Natural killer cell treated with Interleukin-12 subunit alpha and Interleukin-12 subunit beta and Interleukin-15 and Interleukin-18, amount 100 ng/mL, for 72 hours (primary cell): Measurements from ENCODE around the gene ZMYM2. TPM values are rescaled to one million over a fixed set of nuclear protein-coding genes. Genes with fewer than 3 reads are reported as not detected.
"Not testable (repeated sequence)": the region's sequence is repeated elsewhere in the genome, so short reads cannot be mapped to it uniquely, and the experiment has no call there.

Experiments
- ATAC-seq, 2 donors: fragments of 150-1000 bp; cut with Tn5 transposase in 1 of 2; sonication (Bioruptor Pico), chemical (Tn5 transposase) in 1 of 2; 2 replicates each; pipeline ENCODE4 v1.10.0; 2021
- DNase-seq: peaks from one replicate; pipeline ENCODE4 v3.0.0; 2022; ENCODE audit warnings: low spot score
- H3K27ac Mint-ChIP-seq, 2 donors: 1 replicate in 1 of 2; 2 replicates in 1 of 2; pipeline ENCODE4 v1.8.0; 2022; ENCODE audit warnings: mixed read lengths in 2 of 2, mild to moderate bottlenecking in 1 of 2, moderate library complexity in 1 of 2
- H3K27me3 Mint-ChIP-seq, 2 donors: 1 replicate in 1 of 2; 2 replicates in 1 of 2; pipeline ENCODE4 v1.8.0; 2022; ENCODE audit warnings: mixed read lengths in 2 of 2
- H3K36me3 Mint-ChIP-seq: one replicate; pipeline ENCODE4 v1.8.0; 2022; ENCODE audit warnings: mixed read lengths
- H3K4me1 Mint-ChIP-seq, 2 donors: 1 replicate in 1 of 2; 2 replicates in 1 of 2; pipeline ENCODE4 v1.8.0; 2022; ENCODE audit warnings: low read depth in 2 of 2, mixed read lengths in 2 of 2, mild to moderate bottlenecking in 1 of 2
- H3K4me3 Mint-ChIP-seq: one replicate; pipeline ENCODE4 v1.8.0; 2022; ENCODE audit warnings: mixed read lengths
- H3K9me3 Mint-ChIP-seq: 2 replicates; pipeline ENCODE4 v1.8.0; 2022; ENCODE audit warnings: mixed read lengths
- total RNA-seq, 2 donors: library from RNA; stranded (reverse); gene quantifications; one replicate each; pipeline ENCODE4 v1.2.3, GENCODE V29; 2022

The ZMYM2 gene
- total RNA-seq, 2 donors from 2014 or later, result 37.7 to 56.7 TPM

DNA sequence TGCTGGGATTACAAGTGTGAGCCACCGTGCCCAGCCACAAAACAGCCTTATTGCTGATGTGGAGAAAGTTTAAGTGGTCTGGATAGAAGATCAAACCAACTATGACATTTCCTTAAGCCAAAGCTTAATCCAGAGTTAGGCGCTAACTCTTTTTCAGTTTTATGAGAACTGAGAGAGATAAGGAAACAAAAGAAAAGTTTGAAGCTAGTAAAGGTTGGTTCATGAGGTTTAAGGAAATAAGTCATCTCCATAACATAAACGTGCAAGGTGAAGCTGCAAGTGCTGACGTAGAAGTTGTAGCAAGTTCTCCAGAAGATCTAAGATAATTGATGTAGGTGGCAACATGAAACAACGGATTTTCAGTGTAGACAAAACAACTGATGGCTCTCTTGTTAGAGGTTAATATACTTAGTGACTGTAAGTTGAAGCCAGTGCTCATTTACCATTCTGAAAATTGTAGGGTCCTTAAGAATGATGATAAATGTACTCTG, 41.6 kb downstream of the ZMYM2 start:
- DNase-seq (no peak), ATAC-seq (no peak)
- no peak overlapping the region for H3K4me3 Mint-ChIP-seq
- peaks cover 23 to 32% of the 10 kb centered on the region in 2 donors for H3K4me1 Mint-ChIP-seq
- no peaks in the 10 kb centered on the region for H3K9me3 Mint-ChIP-seq
- no peak overlapping the region for H3K27ac Mint-ChIP-seq
- H3K27me3 Mint-ChIP-seq, result no peaks in the 10 kb centered on the region
- peaks cover 15% of the 10 kb centered on the region for H3K36me3 Mint-ChIP-seq

DNA sequence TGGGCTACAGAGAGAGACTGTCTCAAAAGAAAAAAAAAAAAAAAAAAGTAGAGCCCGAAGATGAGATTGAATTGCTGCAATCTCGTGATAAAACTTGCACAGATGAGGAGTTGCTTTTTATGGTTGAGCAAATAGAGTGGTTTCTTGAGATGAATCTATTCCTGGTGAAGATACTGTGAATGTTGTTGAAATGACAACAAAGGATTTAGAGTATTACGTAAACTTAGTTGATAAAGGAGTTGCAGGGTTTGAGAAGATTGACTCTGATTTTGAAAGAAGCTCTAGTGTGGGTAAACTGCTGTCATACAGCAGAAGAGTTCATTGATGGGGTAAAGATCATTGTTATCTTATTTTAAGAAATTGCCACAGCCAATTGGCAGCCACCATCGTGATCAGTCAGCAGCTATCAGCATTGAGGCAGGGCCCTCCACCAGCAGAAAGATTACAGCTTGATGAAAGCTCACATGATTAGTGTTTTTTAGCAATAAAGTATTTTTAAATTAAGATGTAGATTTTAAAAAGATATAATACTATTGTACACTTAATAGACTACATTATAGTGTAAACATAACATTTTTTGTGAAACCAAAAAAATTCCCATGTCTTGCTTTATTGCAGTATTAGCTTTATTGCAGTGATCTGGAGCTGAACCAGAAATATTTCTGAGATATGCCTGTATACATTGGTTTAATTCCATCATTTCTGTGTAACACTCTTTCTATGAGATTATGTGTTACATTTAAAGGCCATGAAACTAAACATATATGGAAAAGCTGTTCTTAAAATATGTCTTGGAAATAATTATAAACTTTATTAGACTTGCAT, 43.1 kb downstream of the ZMYM2 start:
- Mint-ChIP-seq H3K4me1 (peaks cover 20 to 27% of the 10 kb centered on the region in 2 donors), H3K27ac (no peak overlapping the region), H3K36me3 (peaks cover 13% of the 10 kb centered on the region), H3K9me3 (no peaks in the 10 kb centered on the region), H3K27me3 (no peaks in the 10 kb centered on the region), H3K4me3 (no peak overlapping the region)
- DNase-seq, result no peak
- no peak for ATAC-seq

DNA sequence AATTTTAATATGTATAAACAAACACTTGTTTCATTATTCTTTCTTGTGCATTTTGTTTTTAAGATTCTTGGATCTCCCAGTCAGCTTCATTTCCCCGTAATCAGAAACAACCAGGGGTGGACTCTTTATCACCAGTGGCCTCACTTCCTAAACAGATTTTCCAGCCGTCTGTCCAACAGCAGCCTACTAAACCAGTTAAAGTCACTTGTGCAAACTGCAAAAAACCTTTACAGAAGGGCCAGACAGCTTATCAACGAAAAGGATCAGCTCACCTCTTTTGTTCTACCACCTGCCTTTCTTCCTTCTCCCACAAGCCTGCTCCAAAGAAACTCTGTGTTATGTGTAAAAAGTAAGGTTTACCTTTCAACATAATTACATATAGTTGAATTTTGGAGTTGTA, 44.3 kb downstream of the ZMYM2 start:
- H3K27ac Mint-ChIP-seq, result peak overlapping the region in 1 of 2 donors; percentile 51
- H3K27me3 Mint-ChIP-seq, result no peaks in the 10 kb centered on the region
- no peak overlapping the region for H3K4me3 Mint-ChIP-seq
- H3K9me3 Mint-ChIP-seq, result no peaks in the 10 kb centered on the region
- peaks cover 17 to 27% of the 10 kb centered on the region in 2 donors for H3K4me1 Mint-ChIP-seq
- ATAC-seq, result no peak
- DNase-seq, result no peak
- peaks cover 13% of the 10 kb centered on the region for H3K36me3 Mint-ChIP-seq

DNA sequence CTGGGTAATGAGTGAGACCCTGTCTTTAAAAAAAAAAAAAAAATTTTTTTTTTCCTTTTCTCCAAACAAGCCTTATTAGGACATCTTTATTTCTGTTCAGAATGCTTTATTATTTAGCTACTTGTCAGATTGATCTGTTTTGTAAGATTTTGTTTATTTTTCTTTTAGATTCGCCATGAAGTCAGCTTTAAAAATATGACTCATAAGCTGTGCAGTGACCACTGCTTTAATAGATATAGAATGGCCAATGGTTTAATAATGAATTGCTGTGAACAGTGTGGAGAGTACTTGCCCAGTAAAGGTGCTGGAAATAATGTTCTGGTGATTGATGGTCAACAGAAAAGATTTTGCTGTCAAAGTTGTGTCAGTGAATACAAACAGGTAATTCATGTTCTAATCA, 47.7 kb downstream of the ZMYM2 start:
- DNase-seq (no peak), ATAC-seq (no peak)
- no peaks in the 10 kb centered on the region for H3K27me3 Mint-ChIP-seq
- H3K4me1 Mint-ChIP-seq, result peaks cover 4% of the 10 kb centered on the region in 2 donors
- no peak overlapping the region for H3K4me3 Mint-ChIP-seq
- H3K36me3 Mint-ChIP-seq, result peaks cover 10% of the 10 kb centered on the region
- H3K27ac Mint-ChIP-seq, result no peak overlapping the region
- H3K9me3 Mint-ChIP-seq, result no peaks in the 10 kb centered on the region

DNA sequence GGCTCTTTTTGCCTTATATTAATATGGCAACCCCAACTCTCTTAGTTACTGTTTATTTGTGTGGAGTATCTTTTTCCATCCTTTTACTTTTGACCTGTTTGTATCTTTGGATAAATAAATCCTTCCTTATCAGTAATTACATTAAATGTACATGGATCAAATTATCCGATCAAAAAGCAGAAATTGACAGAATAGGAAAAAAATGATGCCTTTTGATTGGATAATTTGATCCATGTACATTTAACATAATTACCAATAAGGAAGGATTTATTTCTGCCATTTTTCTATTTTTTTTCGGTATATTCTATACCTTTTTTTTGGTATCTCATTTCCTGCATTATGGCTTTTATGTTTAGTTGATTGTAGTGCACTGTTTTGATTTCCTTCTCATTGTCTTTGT, 57.2 kb downstream of the ZMYM2 start:
- Mint-ChIP-seq H3K4me1 (peaks cover 23 to 35% of the 10 kb centered on the region in 2 donors), H3K4me3 (no peak overlapping the region), H3K36me3 (peaks cover 47% of the 10 kb centered on the region), H3K27me3 (no peaks in the 10 kb centered on the region), H3K9me3 (peaks cover 12% of the 10 kb centered on the region), H3K27ac (no peak overlapping the region)
- no peak for ATAC-seq
- DNase-seq, result no peak

DNA sequence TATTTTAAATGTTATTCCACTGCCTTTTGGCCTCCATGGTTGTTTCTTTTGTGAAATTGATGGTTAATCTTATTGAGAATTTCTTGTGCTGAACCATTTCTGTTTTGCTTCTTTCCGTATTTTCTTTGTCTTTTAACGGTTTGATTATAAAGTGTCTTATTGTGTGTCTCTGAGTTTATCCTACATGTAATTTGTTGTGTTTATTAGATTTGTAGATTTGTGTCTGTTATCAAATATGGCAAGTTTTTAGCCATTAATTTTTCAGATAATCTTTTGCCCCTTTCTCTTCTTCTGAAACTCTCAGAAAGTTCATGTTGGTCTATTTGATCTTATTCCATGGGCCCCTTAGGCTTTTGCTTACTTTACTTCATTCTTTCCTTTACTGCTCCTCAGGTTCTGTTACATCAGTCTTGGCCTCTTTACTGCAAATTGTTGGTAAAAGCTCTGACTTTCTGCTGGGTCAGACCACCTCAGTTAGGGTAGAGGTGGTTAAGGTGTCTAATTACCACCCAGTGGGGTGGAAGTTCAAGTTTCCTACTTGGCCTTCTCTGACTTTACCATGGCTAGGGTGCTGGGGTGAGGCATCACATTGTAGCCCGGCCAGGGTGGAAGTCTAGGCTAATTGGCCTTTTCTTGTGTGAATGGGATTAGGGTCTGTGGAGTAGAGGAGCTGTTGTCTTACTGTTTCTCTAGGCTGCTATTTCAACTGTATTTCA, 58.3 kb downstream of the ZMYM2 start:
- Mint-ChIP-seq H3K36me3 (peaks cover 56% of the 10 kb centered on the region), H3K27ac (no peak overlapping the region), H3K4me3 (no peak overlapping the region), H3K9me3 (peaks cover 12% of the 10 kb centered on the region), H3K4me1 (peaks cover 23 to 42% of the 10 kb centered on the region in 2 donors), H3K27me3 (no peaks in the 10 kb centered on the region)
- DNase-seq, result no peak
- ATAC-seq, result no peak

DNA sequence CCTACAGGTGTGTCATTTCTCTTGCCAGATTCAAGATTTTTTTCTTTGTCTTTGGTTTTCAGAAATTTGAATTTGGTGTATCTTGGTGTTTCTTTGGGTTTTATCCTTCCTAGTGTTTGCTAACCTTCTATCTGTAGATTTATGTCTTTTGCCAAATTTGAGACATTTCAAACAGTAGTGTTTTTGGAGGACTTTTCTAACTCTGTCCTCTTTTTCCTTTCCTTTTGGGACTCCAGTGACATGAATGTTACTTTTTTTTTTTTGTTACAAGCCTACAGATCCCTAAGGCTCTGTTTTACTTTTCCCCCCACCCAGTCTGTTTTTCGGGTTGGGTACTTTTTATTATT, 58.8 kb downstream of the ZMYM2 start:
- Mint-ChIP-seq H3K27ac (no peak overlapping the region), H3K36me3 (peaks cover 60% of the 10 kb centered on the region), H3K4me3 (no peak overlapping the region), H3K9me3 (peaks cover 12% of the 10 kb centered on the region), H3K4me1 (peaks cover 23 to 44% of the 10 kb centered on the region in 2 donors), H3K27me3 (no peaks in the 10 kb centered on the region)
- ATAC-seq (no peak), DNase-seq (no peak)

DNA sequence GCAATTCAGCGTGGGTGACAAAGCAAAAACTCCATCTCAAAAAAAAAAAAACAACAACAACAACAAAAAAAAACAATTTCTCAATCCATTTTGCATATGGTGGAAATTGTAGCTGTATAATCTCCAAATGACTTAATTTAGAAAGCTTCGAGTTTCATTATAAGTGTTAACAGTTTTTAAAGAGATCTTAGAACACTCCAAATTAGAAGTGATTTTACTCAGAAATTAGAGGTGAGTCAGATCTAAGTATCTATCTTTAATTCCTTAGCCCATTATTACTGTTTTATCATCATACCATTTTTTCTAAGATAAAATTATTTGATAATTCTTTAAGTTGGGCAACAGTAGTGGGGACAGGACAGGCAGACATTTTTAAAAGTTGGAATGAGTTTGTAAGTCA, 60.5 kb downstream of the ZMYM2 start:
- Mint-ChIP-seq H3K4me1 (peaks cover 14 to 38% of the 10 kb centered on the region in 2 donors), H3K36me3 (peaks cover 56% of the 10 kb centered on the region), H3K4me3 (no peak overlapping the region), H3K27ac (no peak overlapping the region), H3K27me3 (no peaks in the 10 kb centered on the region), H3K9me3 (peaks cover 12% of the 10 kb centered on the region)
- ATAC-seq (peak in 1 of 2 donors; percentile 62), DNase-seq (no peak)

DNA sequence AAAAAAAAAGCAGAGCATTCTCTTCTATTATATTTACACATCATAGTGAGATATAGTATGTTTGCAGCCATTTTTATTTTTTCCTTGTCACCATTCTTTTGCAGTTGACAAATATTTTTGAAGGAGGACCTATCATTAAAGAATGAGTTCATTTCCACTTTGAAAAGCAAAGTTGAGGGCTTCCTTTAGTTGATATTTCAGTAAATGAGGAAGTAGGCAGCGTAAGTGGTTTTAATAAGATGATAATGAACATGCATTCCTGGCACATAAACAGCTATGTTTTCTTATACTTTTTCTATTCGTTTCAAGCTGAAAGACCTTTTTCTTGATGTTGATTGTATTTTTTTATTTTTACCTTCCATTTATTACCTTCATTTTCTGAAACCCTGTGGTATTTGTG, 66.2 kb downstream of the ZMYM2 start:
- H3K9me3 Mint-ChIP-seq, result no peaks in the 10 kb centered on the region
- H3K36me3 Mint-ChIP-seq, result peaks cover 19% of the 10 kb centered on the region
- peaks cover 2 to 13% of the 10 kb centered on the region in 2 donors for H3K4me1 Mint-ChIP-seq
- no peak overlapping the region for H3K27ac Mint-ChIP-seq
- DNase-seq, result no peak
- H3K27me3 Mint-ChIP-seq, result no peaks in the 10 kb centered on the region
- no peak overlapping the region for H3K4me3 Mint-ChIP-seq
- ATAC-seq, result no peak

DNA sequence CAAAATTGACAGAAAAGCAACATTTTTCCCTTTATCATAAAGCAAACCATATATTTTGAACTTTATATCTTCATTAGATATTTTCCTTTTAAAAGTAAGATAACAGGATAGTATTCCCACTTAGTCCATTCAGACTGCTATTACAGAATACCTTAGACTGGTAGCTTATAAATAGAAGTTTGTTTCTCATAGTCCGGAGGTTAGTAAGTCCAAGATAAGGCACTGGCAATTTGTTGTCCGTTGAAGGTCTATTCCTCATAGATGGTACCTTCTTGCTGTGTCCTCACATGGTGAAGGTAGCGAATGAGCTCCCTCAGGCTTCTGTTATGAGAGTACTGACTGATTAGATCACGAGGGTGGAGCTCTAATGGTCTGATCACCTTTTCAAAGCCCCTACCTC, 70.4 kb downstream of the ZMYM2 start:
- H3K36me3 Mint-ChIP-seq, result no peaks in the 10 kb centered on the region

DNA sequence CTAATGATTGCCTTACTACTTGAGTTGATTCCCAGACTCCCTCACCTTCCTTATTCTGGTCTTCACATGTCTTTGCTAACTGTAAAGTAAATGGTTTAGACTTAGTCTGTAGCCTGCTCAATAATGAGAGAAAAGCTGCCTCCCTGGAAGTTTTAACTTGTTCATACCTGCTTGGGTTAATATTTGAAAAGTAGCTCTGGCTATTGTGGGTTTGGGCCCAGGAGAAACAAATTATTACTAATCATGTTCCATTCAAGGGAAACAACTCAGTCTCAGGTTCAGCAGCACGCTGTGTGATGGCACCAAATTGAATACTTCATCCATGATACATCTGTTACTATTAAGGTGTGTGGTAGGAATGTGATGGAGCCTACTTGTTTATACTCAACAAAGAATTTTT, 75.0 kb downstream of the ZMYM2 start:
- Mint-ChIP-seq H3K36me3 (peaks cover 9% of the 10 kb centered on the region), H3K4me1 (peaks cover 0 to 6% of the 10 kb centered on the region in 2 donors), H3K4me3 (no peak overlapping the region), H3K27ac (no peak overlapping the region), H3K9me3 (no peaks in the 10 kb centered on the region), H3K27me3 (no peaks in the 10 kb centered on the region)
- no peak for DNase-seq
- ATAC-seq, result no peak

More for the DNA sequence above, 70.4 kb downstream of the ZMYM2 start:
- Mint-ChIP-seq H3K4me1 (peaks cover 0 to 2% of the 10 kb centered on the region in 2 donors), H3K9me3 (no peaks in the 10 kb centered on the region), H3K27ac (no peak overlapping the region), H3K27me3 (no peaks in the 10 kb centered on the region), H3K4me3 (no peak overlapping the region)
- no peak for DNase-seq
- no peak for ATAC-seq

DNA sequence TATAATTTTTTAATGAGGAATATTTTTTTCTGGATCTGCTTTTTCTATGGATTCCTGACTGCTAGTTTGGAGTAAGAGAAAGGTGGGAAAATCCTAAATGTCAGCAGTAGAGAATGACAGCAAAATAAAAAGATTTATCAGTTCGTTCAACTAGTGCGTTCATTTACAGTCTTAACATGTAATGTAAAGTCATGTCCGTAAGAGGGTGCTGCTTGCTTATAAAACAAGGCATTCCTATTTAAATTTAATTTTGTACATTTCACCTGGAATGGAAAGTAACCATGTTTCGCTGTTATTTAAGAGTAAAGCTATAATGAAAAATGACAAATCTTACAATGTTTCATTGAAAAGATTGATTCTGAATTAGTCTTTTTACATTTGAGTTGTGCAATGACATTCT, 76.6 kb downstream of the ZMYM2 start:
- Mint-ChIP-seq H3K4me1 (peaks cover 6 to 10% of the 10 kb centered on the region in 2 donors), H3K36me3 (peaks cover 22% of the 10 kb centered on the region), H3K27ac (peak overlapping the region in 1 of 2 donors; percentile 76), H3K4me3 (no peak overlapping the region), H3K9me3 (no peaks in the 10 kb centered on the region), H3K27me3 (no peaks in the 10 kb centered on the region)
- ATAC-seq (no peak), DNase-seq (no peak)

DNA sequence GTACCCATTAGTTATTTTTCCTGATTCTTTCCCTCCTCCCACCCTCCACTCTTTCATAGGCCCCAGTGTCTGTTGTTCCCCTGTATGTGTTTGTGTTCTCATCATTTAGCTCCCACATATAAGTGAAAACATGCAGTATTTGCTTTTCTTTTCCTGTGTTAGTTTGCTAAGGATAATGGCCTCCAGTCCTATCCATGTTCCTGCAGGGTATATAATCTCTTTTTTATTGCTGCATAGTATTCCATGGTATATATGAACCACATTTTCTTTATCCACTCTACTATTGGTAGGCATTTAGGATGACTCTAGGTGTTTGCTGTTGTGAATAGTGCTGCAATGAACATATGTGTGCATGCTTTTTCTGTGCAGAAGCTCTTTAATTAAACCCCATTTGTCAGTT, 79.4 kb downstream of the ZMYM2 start:
- Mint-ChIP-seq H3K4me1 (peaks cover 19 to 30% of the 10 kb centered on the region in 2 donors), H3K4me3 (no peak overlapping the region), H3K27me3 (no peaks in the 10 kb centered on the region), H3K36me3 (peaks cover 39% of the 10 kb centered on the region), H3K27ac (no peak overlapping the region), H3K9me3 (no peaks in the 10 kb centered on the region)
- DNase-seq (no peak), ATAC-seq (no peak)

DNA sequence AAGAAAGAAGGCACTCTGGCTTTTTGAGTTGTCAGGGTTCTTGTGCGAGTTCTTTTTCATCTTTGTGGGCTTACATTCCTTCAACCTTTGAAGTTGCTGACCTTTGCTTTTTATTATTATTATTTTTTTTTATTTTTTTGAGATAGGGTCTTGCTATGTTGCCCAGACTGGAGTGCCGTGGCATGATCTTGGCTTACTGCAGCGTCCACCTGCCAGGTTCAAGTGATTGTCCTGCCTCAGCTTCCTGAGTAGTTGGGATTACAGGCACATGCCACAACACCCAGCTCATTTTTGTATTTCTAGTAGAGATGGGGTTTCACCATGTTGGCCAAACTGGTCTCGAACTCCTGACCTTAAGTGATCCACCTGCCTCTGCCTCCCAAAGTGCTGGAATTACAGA, 84.1 kb downstream of the ZMYM2 start:
- Mint-ChIP-seq H3K36me3 (peaks cover 39% of the 10 kb centered on the region), H3K4me1 (peaks cover 19 to 32% of the 10 kb centered on the region in 2 donors)
- not testable (repeated sequence) for H3K4me3 Mint-ChIP-seq, H3K9me3 Mint-ChIP-seq, H3K27me3 Mint-ChIP-seq, ATAC-seq, H3K27ac Mint-ChIP-seq, DNase-seq
